ENCODE measurements around the gene GARIN6. TPM values are rescaled to one million over a fixed set of nuclear protein-coding genes. Genes with fewer than 3 reads are reported as not detected.

The GARIN6 gene
- total RNA-seq = not detected

DNA sequence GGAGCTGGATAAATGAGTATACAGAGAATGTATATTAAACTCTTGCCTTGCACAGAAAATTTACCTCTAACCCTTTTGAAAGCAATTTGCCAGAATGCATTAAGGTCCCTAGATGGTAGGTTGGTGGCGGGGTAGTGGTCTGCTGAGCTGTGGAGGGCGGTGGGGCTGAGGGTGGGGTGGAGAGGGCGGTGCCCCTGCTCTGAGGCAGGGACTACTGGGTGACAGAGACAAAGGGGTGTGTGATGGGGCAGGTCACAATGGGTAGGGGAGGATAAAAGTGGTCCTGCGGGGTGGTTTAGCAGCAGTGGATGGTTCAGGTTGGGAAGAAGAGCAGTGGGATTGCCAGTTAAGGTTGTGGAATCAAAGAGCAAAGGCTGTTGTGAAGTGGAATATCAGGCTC is at the start of gene GARIN6:
Gene GARIN6, plus strand, starts transcription at position 301 of the 400 bp plus-strand sequence. CDS start 422 bp downstream, outside the sequence.
- Histone ChIP-seq H3K4me3 (no peak within 1 kb of the TSS), H3K27me3 (no peaks in the 10 kb centered on the region), H3K27ac (no peak within 1 kb of the TSS), H3K36me3 (no peaks in the 10 kb centered on the region), H3K9me3 (no peaks in the 10 kb centered on the region), H3K4me1 (no peaks in the 10 kb centered on the region)
- DNase-seq (ENCODE audit: low spot score in 2 of 2) = no peak
- WGBS = 84% methylated on average over 4 of the region's 4 CpGs
- no peak for TF ChIP-seq EP300 (IDR thresholded peaks at IDR 0.05)
- TF ChIP-seq POLR2A (IDR thresholded peaks at IDR 0.05) = no peak
- TF ChIP-seq, protein P1, sequence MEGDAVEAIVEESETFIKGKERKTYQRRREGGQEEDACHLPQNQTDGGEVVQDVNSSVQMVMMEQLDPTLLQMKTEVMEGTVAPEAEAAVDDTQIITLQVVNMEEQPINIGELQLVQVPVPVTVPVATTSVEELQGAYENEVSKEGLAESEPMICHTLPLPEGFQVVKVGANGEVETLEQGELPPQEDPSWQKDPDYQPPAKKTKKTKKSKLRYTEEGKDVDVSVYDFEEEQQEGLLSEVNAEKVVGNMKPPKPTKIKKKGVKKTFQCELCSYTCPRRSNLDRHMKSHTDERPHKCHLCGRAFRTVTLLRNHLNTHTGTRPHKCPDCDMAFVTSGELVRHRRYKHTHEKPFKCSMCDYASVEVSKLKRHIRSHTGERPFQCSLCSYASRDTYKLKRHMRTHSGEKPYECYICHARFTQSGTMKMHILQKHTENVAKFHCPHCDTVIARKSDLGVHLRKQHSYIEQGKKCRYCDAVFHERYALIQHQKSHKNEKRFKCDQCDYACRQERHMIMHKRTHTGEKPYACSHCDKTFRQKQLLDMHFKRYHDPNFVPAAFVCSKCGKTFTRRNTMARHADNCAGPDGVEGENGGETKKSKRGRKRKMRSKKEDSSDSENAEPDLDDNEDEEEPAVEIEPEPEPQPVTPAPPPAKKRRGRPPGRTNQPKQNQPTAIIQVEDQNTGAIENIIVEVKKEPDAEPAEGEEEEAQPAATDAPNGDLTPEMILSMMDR (IDR thresholded peaks at IDR 0.05) = no peak
- TF ChIP-seq POLR2AphosphoS5 (IDR thresholded peaks at IDR 0.05) = no peak

DNA sequence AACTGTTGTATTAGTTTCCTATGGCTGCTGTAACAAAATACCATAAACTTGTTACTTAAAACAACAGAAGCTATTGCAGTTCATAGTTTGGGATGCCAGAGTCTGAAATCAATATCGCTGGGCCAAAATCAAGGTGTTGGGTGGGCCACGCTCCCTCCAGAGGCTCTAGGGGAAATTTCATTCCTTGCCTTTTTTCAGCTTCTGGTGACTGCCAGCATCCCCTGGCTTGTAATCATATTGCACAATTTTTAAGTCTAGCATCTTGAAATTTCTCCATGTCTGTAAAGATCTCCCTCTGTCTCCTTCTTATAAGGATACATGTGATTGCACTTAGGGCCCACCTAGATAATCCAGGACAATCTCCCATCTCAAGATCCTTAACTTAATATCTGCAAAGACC is 48.8 kb upstream of the GARIN6 start:
- H3K4me1 ChIP-seq = no peaks in the 10 kb centered on the region
- WGBS = 90% methylated on average over 2 of the region's 2 CpGs
- no peak overlapping the region for H3K27ac ChIP-seq
- no peak for DNase-seq (ENCODE audit: low spot score in 2 of 2)
- no peaks in the 10 kb centered on the region for H3K36me3 ChIP-seq
- TF ChIP-seq, protein P1 (IDR thresholded peaks at IDR 0.05) = no peak
- TF ChIP-seq EP300 (IDR thresholded peaks at IDR 0.05) (no peak), POLR2A (IDR thresholded peaks at IDR 0.05) (no peak), POLR2AphosphoS5 (IDR thresholded peaks at IDR 0.05) (no peak)
- H3K9me3 ChIP-seq = no peaks in the 10 kb centered on the region
- H3K4me3 ChIP-seq = no peak overlapping the region
- no peaks in the 10 kb centered on the region for H3K27me3 ChIP-seq

DNA sequence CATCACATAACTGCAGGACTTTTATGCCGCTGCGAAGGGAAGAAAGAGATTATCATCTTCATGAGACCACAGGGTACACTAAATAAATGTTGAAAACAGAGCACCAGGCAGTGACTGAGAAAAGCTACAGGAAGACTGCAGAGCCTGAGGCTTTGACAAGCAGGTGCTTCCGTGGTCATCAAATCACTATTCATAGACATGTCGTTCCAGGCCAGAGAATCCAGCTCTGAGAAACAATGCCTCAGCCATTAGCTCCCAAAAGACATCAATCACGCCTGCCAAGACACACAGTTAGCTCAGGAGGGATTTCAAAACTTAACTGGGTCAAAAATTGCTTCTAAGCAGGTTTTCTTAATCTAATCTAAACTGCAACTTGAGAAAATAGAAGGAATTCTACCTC is 47.2 kb upstream of the GARIN6 start:
- WGBS = 38% methylated on average over 5 of the region's 5 CpGs

DNA sequence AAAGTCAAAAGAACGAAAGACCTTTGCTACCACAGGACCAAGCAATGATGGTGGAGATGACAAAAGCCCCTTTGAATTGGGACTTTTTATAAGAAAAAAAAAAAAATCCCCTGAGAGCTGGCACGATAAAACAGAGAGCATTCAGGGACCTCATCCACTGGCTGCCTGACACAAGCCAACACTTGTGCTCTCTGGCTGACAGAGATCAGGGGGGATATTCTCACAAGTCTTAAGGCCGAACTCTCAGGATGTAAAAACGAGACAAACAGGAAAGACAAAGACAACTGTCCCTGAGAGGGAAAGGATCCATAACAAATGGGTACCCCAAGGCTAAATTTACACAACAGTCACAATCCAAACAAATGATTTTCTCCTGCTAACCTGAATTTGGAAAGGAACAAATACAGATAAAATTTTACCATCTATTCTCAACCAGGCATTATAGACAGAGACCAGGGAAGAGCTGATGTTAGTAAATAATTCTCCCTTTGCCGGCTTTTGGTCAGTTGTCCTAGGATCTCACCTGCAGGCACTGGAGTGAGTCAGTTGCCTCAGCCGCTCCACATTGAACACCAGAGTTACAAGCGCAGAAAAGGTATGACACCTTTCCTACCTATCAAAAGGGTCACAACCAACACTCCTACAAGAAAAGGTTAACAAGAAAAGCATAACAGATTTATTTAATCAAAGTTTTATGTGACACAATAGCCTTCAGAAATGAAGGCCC is 37.9 kb upstream of the GARIN6 start:
- Histone ChIP-seq H3K27me3 (no peaks in the 10 kb centered on the region), H3K27ac (no peak overlapping the region), H3K4me1 (no peaks in the 10 kb centered on the region), H3K36me3 (no peaks in the 10 kb centered on the region), H3K4me3 (no peak overlapping the region), H3K9me3 (no peaks in the 10 kb centered on the region)
- no peak for TF ChIP-seq POLR2A (IDR thresholded peaks at IDR 0.05)
- TF ChIP-seq, protein P1 (IDR thresholded peaks at IDR 0.05) = no peak
- TF ChIP-seq POLR2AphosphoS5 (IDR thresholded peaks at IDR 0.05) = no peak
- TF ChIP-seq EP300 (IDR thresholded peaks at IDR 0.05) = no peak
- 53% methylated on average over 7 of the region's 7 CpGs for WGBS
- no peak for DNase-seq (ENCODE audit: low spot score in 2 of 2)

More for the DNA sequence above, 47.2 kb upstream of the GARIN6 start:
- H3K36me3 ChIP-seq = no peaks in the 10 kb centered on the region
- H3K27ac ChIP-seq = no peak overlapping the region
- no peaks in the 10 kb centered on the region for H3K4me1 ChIP-seq
- TF ChIP-seq POLR2A (IDR thresholded peaks at IDR 0.05) (no peak), POLR2AphosphoS5 (IDR thresholded peaks at IDR 0.05) (no peak), EP300 (IDR thresholded peaks at IDR 0.05) (no peak)
- TF ChIP-seq, protein P1 (IDR thresholded peaks at IDR 0.05) = no peak
- no peaks in the 10 kb centered on the region for H3K27me3 ChIP-seq
- no peaks in the 10 kb centered on the region for H3K9me3 ChIP-seq
- no peak overlapping the region for H3K4me3 ChIP-seq
- no peak for DNase-seq (ENCODE audit: low spot score in 2 of 2)

DNA sequence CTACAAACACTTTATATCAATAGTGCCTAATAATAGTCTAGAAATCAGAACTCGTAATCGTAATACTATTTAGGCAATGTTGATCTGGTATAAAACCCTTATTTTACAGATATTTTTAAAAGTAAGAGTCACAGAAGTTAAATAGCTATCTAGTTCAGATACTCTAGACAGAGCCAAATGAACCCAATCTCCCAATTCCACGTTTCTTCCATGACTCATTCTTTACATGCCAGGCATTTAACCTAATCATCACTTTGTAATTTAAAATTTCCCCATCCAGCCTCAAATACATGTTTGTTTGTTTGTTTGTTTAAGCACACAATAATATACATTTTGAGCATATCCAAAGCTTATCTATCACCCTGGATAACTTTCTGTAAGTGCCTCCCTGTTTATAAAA is 36.4 kb upstream of the GARIN6 start:
- TF ChIP-seq, protein P1 (IDR thresholded peaks at IDR 0.05) = no peak
- TF ChIP-seq POLR2A (IDR thresholded peaks at IDR 0.05) (no peak), EP300 (IDR thresholded peaks at IDR 0.05) (no peak)
- no peak for DNase-seq (ENCODE audit: low spot score in 2 of 2)
- H3K27ac ChIP-seq = no peak overlapping the region
- WGBS = 62% methylated on average over 3 of the region's 3 CpGs
- H3K4me1 ChIP-seq = no peaks in the 10 kb centered on the region
- H3K9me3 ChIP-seq = no peaks in the 10 kb centered on the region
- no peak overlapping the region for H3K4me3 ChIP-seq
- no peaks in the 10 kb centered on the region for H3K27me3 ChIP-seq
- no peaks in the 10 kb centered on the region for H3K36me3 ChIP-seq

Data from suprapubic skin (tissue), 4 donors.